ENCODE data around the gene NHEJ1. TPM values are rescaled to one million over a fixed set of nuclear protein-coding genes. Genes with fewer than 3 reads are reported as not detected.
A peak's percentile ranks its signal among the peaks of the same experiment; 100 is the strongest.

The NHEJ1 gene
- total and polyA plus RNA-seq, 2 donors, result 8.3 to 12.3 TPM

DNA sequence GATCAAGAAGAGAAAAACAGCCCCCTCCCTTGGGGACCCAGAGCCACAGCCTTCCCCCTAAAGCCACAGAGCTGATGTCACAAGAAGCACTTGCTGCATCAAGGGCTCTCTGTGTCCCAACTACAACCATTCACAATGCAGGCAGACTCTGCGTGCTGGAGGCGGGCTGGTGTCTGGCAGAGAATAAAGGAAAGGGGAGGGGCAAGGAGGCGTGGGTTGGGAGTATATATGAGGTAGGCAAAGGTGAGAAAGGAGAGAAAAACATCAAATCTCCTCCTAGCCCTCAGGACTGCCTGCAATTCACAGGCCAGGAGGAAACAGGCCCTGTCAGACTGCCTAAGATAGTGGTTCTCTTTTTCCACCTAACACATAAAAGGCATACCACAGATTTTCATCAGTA lies 51.1 kb downstream of the NHEJ1 start:
- Histone ChIP-seq H3K4me1 (ENCODE audit: control insufficient read depth in 2 of 2, insufficient read depth in 2 of 2, low read length in 2 of 2) (no peaks in the 10 kb centered on the region), H3K4me3 (ENCODE audit: low read length in 2 of 2) (no peak overlapping the region), H3K9me3 (ENCODE audit: control insufficient read depth in 2 of 2, insufficient read depth in 1 of 2, low read length in 1 of 2) (no peaks in the 10 kb centered on the region), H3K27ac (ENCODE audit: low read depth in 1 of 2, low read length in 1 of 2) (no peak overlapping the region), H3K36me3 (ENCODE audit: control insufficient read depth in 2 of 2, insufficient read depth in 2 of 2, low read length in 1 of 2) (no peaks in the 10 kb centered on the region), H3K27me3 (ENCODE audit: control insufficient read depth in 2 of 2, insufficient read depth in 1 of 2, low read length in 1 of 2) (no peaks in the 10 kb centered on the region)
- WGBS, result 91% methylated on average over 3 of the region's 3 CpGs
- DNase-seq (ENCODE audit: low read depth in 6 of 9, low spot score in 9 of 9), result peak in 7 of 9 donors; percentile 11 to 70 (median 28)

DNA sequence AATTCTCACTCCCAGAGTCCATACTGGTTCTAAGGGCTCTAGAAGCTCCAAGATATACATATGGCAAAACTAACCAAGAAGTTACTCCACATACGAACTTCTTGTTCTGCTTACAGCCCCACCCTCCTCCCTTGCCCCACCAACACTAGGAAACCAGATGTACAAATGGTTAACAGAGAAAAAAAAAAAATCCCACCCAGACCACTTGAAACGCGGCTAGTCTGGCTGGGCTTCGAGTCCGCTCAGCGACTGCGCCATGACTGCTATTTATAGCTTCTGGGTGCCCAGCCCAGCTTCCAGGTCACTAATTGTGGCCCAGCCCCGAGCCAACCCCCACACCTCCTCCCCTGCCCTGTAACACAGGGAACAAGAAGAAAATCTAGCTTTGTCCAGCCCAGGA lies 52.9 kb downstream of the NHEJ1 start:
- H3K27ac ChIP-seq (ENCODE audit: low read depth in 1 of 2, low read length in 1 of 2), result no peak overlapping the region
- H3K36me3 ChIP-seq (ENCODE audit: control insufficient read depth in 2 of 2, insufficient read depth in 2 of 2, low read length in 1 of 2), result no peaks in the 10 kb centered on the region
- H3K4me3 ChIP-seq (ENCODE audit: low read length in 2 of 2), result no peak overlapping the region
- no peaks in the 10 kb centered on the region for H3K4me1 ChIP-seq (ENCODE audit: control insufficient read depth in 2 of 2, insufficient read depth in 2 of 2, low read length in 2 of 2)
- 85% methylated on average over 8 of the region's 8 CpGs for WGBS
- no peak for DNase-seq (ENCODE audit: low read depth in 6 of 9, low spot score in 9 of 9)
- H3K9me3 ChIP-seq (ENCODE audit: control insufficient read depth in 2 of 2, insufficient read depth in 1 of 2, low read length in 1 of 2), result no peaks in the 10 kb centered on the region
- H3K27me3 ChIP-seq (ENCODE audit: control insufficient read depth in 2 of 2, insufficient read depth in 1 of 2, low read length in 1 of 2), result no peaks in the 10 kb centered on the region

DNA sequence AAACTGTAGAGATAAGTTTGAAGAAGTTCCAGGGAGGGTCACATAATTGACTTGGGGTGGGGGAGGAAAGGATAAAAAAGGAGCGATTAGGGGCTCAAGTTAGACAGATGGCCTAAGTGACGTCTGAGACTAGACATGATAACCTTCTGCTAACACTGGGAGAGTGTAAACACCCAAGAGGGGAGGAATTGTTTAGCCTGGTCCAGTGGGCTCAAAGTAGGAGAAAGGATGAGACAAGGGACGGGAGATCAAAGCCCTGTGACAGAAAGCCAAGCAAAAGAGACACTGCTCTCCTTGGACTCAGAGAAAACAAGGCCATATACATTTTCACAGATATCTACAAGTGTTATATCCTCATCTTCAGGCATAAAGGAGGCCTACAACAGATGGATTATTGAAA lies 54.4 kb downstream of the NHEJ1 start:
- DNase-seq (ENCODE audit: low read depth in 6 of 9, low spot score in 9 of 9), result no peak
- no peak overlapping the region for H3K4me3 ChIP-seq (ENCODE audit: low read length in 2 of 2)
- H3K27ac ChIP-seq (ENCODE audit: low read depth in 1 of 2, low read length in 1 of 2), result no peak overlapping the region
- H3K36me3 ChIP-seq (ENCODE audit: control insufficient read depth in 2 of 2, insufficient read depth in 2 of 2, low read length in 1 of 2), result no peaks in the 10 kb centered on the region
- H3K4me1 ChIP-seq (ENCODE audit: control insufficient read depth in 2 of 2, insufficient read depth in 2 of 2, low read length in 2 of 2), result no peaks in the 10 kb centered on the region
- H3K27me3 ChIP-seq (ENCODE audit: control insufficient read depth in 2 of 2, insufficient read depth in 1 of 2, low read length in 1 of 2), result no peaks in the 10 kb centered on the region
- WGBS, result 95% methylated on average over 3 of the region's 3 CpGs
- H3K9me3 ChIP-seq (ENCODE audit: control insufficient read depth in 2 of 2, insufficient read depth in 1 of 2, low read length in 1 of 2), result no peaks in the 10 kb centered on the region

DNA sequence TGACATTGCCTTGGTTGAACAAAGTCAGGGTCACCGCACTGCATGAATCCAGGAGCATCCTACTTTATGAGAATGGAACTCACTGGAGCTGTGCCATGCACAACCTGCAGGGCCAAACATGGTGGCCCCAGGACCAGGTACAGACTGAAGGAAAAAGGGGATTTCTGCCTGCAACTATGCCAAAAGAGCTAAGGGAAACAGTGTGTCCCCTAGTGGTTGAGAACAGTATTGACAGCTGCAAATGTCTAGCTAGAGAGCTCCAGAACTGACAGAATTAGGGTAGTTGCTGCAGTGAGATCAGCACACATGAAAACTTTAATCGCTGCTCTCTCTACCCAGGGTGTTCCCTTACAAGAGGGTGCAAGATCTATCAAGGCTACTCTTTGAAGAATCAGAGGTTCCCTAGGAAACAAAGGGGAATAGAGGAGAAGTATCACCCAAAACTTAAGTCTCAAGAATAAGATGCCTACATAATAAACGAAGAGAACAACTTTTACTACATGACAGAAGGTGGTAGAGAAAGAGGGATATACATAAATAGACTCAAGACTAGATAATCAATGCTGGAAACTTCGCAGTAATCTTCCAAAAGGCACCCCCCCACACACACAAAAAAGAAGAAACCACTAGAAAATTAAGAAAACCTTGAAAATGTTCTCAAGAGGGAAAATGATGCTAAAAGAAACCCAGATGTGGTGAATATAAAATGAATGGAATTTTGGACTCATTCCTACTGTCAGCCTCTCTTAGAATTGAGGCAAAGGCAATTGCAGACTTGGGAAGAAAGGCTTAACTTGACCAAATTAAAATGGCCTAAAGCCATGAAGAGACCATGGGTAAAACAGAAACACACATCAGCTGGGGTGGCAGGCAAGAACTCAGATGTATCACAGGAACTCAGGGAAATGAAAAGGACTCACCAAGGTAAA lies 56.2 kb downstream of the NHEJ1 start:
- Histone ChIP-seq H3K36me3 (ENCODE audit: control insufficient read depth in 2 of 2, insufficient read depth in 2 of 2, low read length in 1 of 2) (no peaks in the 10 kb centered on the region), H3K27ac (ENCODE audit: low read depth in 1 of 2, low read length in 1 of 2) (no peak overlapping the region), H3K9me3 (ENCODE audit: control insufficient read depth in 2 of 2, insufficient read depth in 1 of 2, low read length in 1 of 2) (no peaks in the 10 kb centered on the region), H3K4me1 (ENCODE audit: control insufficient read depth in 2 of 2, insufficient read depth in 2 of 2, low read length in 2 of 2) (no peaks in the 10 kb centered on the region), H3K27me3 (ENCODE audit: control insufficient read depth in 2 of 2, insufficient read depth in 1 of 2, low read length in 1 of 2) (no peaks in the 10 kb centered on the region), H3K4me3 (ENCODE audit: low read length in 2 of 2) (no peak overlapping the region)
- 90% methylated on average over 4 of the region's 4 CpGs for WGBS
- peak in 4 of 9 donors; percentile 4 to 41 (median 10) for DNase-seq (ENCODE audit: low read depth in 6 of 9, low spot score in 9 of 9)

DNA sequence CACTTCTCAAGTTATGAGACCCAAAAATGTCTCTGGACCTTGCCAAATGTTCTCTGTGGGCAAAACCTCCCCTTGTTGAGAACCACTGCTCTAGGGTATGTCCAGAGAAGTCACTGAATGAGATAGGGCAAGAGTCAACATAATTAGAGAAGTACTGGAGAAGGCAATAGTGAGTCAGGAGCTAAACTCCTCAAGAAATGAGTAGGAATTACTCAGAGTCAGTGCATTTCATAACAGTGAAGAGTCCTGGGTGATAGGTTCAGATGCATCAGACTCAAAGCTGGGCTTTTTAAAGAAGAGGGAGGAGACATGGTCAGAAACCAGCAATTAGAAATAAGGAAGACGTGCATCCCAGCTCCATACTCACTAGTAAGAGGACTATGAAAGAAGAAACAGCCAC lies 61.3 kb downstream of the NHEJ1 start:
- DNase-seq (ENCODE audit: low read depth in 6 of 9, low spot score in 9 of 9), result no peak
- Histone ChIP-seq H3K27ac (ENCODE audit: low read depth in 1 of 2, low read length in 1 of 2) (no peak overlapping the region), H3K36me3 (ENCODE audit: control insufficient read depth in 2 of 2, insufficient read depth in 2 of 2, low read length in 1 of 2) (no peaks in the 10 kb centered on the region), H3K4me3 (ENCODE audit: low read length in 2 of 2) (no peak overlapping the region), H3K9me3 (ENCODE audit: control insufficient read depth in 2 of 2, insufficient read depth in 1 of 2, low read length in 1 of 2) (no peaks in the 10 kb centered on the region), H3K27me3 (ENCODE audit: control insufficient read depth in 2 of 2, insufficient read depth in 1 of 2, low read length in 1 of 2) (no peaks in the 10 kb centered on the region), H3K4me1 (ENCODE audit: control insufficient read depth in 2 of 2, insufficient read depth in 2 of 2, low read length in 2 of 2) (no peaks in the 10 kb centered on the region)
- WGBS, result 98% methylated on average over 1 of the region's 1 CpG

DNA sequence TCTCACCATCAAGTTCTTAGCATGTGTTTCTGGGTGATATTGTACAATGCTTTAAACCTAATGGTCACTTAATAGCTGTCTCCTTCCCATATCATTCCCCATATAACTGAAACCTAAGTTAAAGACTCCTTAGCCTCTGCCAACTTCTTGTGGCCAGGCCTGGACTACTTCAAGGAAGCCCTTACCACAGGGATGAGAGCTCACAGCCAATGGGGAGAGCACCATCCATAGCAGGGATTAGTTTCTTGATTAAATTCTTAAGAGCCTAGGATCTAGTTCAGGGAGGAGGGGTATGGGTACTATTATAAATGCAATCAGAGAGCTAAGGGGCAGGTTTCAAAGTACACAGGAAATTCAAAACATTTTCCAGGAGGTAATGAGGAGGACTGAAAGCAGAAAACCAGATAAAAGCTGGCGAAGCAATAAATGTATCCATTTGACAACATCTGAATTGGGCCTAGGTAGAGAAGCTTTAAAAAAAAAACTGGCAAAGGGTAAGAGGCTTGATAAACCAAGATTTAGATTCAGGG lies 65.1 kb downstream of the NHEJ1 start:
- Histone ChIP-seq H3K27me3 (ENCODE audit: control insufficient read depth in 2 of 2, insufficient read depth in 1 of 2, low read length in 1 of 2) (no peaks in the 10 kb centered on the region), H3K4me3 (ENCODE audit: low read length in 2 of 2) (no peak overlapping the region), H3K4me1 (ENCODE audit: control insufficient read depth in 2 of 2, insufficient read depth in 2 of 2, low read length in 2 of 2) (no peaks in the 10 kb centered on the region), H3K27ac (ENCODE audit: low read depth in 1 of 2, low read length in 1 of 2) (no peak overlapping the region), H3K36me3 (ENCODE audit: control insufficient read depth in 2 of 2, insufficient read depth in 2 of 2, low read length in 1 of 2) (no peaks in the 10 kb centered on the region), H3K9me3 (ENCODE audit: control insufficient read depth in 2 of 2, insufficient read depth in 1 of 2, low read length in 1 of 2) (no peaks in the 10 kb centered on the region)
- WGBS, result 97% methylated on average over 1 of the region's 1 CpG
- DNase-seq (ENCODE audit: low read depth in 6 of 9, low spot score in 9 of 9), result no peak

DNA sequence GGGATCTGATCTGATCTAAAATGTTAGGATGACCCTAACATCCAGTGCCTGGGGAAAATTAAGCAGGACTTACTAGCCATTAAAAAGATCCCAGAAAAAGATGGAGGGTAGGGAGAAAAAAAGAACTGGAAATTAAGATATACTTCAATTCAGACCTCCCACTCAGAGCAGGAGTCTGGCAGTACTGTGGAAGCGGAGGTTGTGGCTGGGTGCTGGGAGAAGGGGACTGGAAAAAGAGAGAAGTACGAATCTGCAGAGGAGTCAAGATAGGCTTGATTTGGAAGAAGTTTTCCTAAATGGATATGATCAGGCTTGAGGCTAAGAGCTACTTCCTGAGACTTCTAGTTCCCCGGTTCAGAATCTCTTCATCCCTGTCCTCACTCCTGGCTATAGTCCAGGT lies 66.4 kb downstream of the NHEJ1 start:
- WGBS, result 97% methylated on average over 3 of the region's 3 CpGs

GRCh38 chr2:219090436-219091299 lies 69.9 kb downstream of the NHEJ1 start:
- WGBS, result 84% methylated on average over 4 of the region's 4 CpGs
- Histone ChIP-seq H3K27ac (ENCODE audit: low read depth in 1 of 2, low read length in 1 of 2) (no peak overlapping the region), H3K27me3 (ENCODE audit: control insufficient read depth in 2 of 2, insufficient read depth in 1 of 2, low read length in 1 of 2) (no peaks in the 10 kb centered on the region), H3K9me3 (ENCODE audit: control insufficient read depth in 2 of 2, insufficient read depth in 1 of 2, low read length in 1 of 2) (no peaks in the 10 kb centered on the region), H3K4me1 (ENCODE audit: control insufficient read depth in 2 of 2, insufficient read depth in 2 of 2, low read length in 2 of 2) (peaks cover 0 to 2% of the 10 kb centered on the region in 2 donors), H3K36me3 (ENCODE audit: control insufficient read depth in 2 of 2, insufficient read depth in 2 of 2, low read length in 1 of 2) (no peaks in the 10 kb centered on the region), H3K4me3 (ENCODE audit: low read length in 2 of 2) (no peak overlapping the region)
- DNase-seq (ENCODE audit: low read depth in 6 of 9, low spot score in 9 of 9), result no peak

More for the DNA sequence above, 66.4 kb downstream of the NHEJ1 start:
- no peak overlapping the region for H3K4me3 ChIP-seq (ENCODE audit: low read length in 2 of 2)
- no peak for DNase-seq (ENCODE audit: low read depth in 6 of 9, low spot score in 9 of 9)
- no peaks in the 10 kb centered on the region for H3K4me1 ChIP-seq (ENCODE audit: control insufficient read depth in 2 of 2, insufficient read depth in 2 of 2, low read length in 2 of 2)
- H3K27ac ChIP-seq (ENCODE audit: low read depth in 1 of 2, low read length in 1 of 2), result no peak overlapping the region
- H3K27me3 ChIP-seq (ENCODE audit: control insufficient read depth in 2 of 2, insufficient read depth in 1 of 2, low read length in 1 of 2), result no peaks in the 10 kb centered on the region
- no peaks in the 10 kb centered on the region for H3K9me3 ChIP-seq (ENCODE audit: control insufficient read depth in 2 of 2, insufficient read depth in 1 of 2, low read length in 1 of 2)
- H3K36me3 ChIP-seq (ENCODE audit: control insufficient read depth in 2 of 2, insufficient read depth in 2 of 2, low read length in 1 of 2), result no peaks in the 10 kb centered on the region

GRCh38 chr2:219089330-219089729 lies 71.3 kb downstream of the NHEJ1 start:
- no peak overlapping the region for H3K27ac ChIP-seq (ENCODE audit: low read depth in 1 of 2, low read length in 1 of 2)
- H3K4me3 ChIP-seq (ENCODE audit: low read length in 2 of 2), result no peak overlapping the region
- no peaks in the 10 kb centered on the region for H3K27me3 ChIP-seq (ENCODE audit: control insufficient read depth in 2 of 2, insufficient read depth in 1 of 2, low read length in 1 of 2)
- 99% methylated on average over 4 of the region's 4 CpGs for WGBS
- H3K9me3 ChIP-seq (ENCODE audit: control insufficient read depth in 2 of 2, insufficient read depth in 1 of 2, low read length in 1 of 2), result no peaks in the 10 kb centered on the region
- H3K36me3 ChIP-seq (ENCODE audit: control insufficient read depth in 2 of 2, insufficient read depth in 2 of 2, low read length in 1 of 2), result no peaks in the 10 kb centered on the region
- DNase-seq (ENCODE audit: low read depth in 6 of 9, low spot score in 9 of 9), result no peak
- peaks cover 0 to 2% of the 10 kb centered on the region in 2 donors for H3K4me1 ChIP-seq (ENCODE audit: control insufficient read depth in 2 of 2, insufficient read depth in 2 of 2, low read length in 2 of 2)
